H9 (cell line): Measurements from ENCODE around the gene GRHPR. TPM values are rescaled to one million over a fixed set of nuclear protein-coding genes. Genes with fewer than 3 reads are reported as not detected.

Source experiments
- DNase-seq: peaks from one replicate; pipeline ENCODE4 v3.0.0-alpha.2; 2017
- H2AFZ ChIP-seq: one replicate; pipeline ENCODE4 v1.6.1; 2013; ENCODE audit warnings: mild to moderate bottlenecking, low read length, control low read depth, moderate library complexity
- H2AK5ac ChIP-seq: 2 replicates; pipeline ENCODE4 v1.6.1; 2013; ENCODE audit warnings: low read length, control low read depth, mixed read lengths; ENCODE audit not compliant: insufficient read length
- H2BK120ac ChIP-seq: one replicate; pipeline ENCODE4 v1.6.1; 2013; ENCODE audit warnings: low read depth, mild to moderate bottlenecking, low read length, control low read depth, inconsistent platforms; ENCODE audit not compliant: poor library complexity, severe bottlenecking
- H2BK12ac ChIP-seq: 2 replicates; pipeline ENCODE4 v1.6.1; 2013; ENCODE audit warnings: low read length, control low read depth, mixed read lengths, low read depth; ENCODE audit not compliant: insufficient read length
- H2BK15ac ChIP-seq: 2 replicates; pipeline ENCODE4 v1.6.1; 2013; ENCODE audit warnings: low read depth, low read length, control low read depth
- H2BK20ac ChIP-seq: one replicate; pipeline ENCODE4 v1.6.1; 2013; ENCODE audit warnings: low read depth, mild to moderate bottlenecking, low read length, control low read depth, inconsistent platforms; ENCODE audit not compliant: poor library complexity, severe bottlenecking
- H2BK5ac ChIP-seq: 2 replicates; pipeline ENCODE4 v1.6.1; 2013; ENCODE audit warnings: low read length, control low read depth, mixed read lengths; ENCODE audit not compliant: insufficient read length
- H3K14ac ChIP-seq: 2 replicates; pipeline ENCODE4 v1.6.1; 2013; ENCODE audit warnings: low read length, control low read depth; ENCODE audit not compliant: insufficient read depth
- H3K18ac ChIP-seq: 2 replicates; pipeline ENCODE4 v1.6.1; 2013; ENCODE audit warnings: low read depth, mild to moderate bottlenecking, mixed read lengths, low read length, control low read depth; ENCODE audit not compliant: insufficient read length
- H3K23ac ChIP-seq: 2 replicates; pipeline ENCODE4 v1.6.1; 2013; ENCODE audit warnings: low read length, control low read depth, mixed read lengths, low read depth; ENCODE audit not compliant: insufficient read length
- H3K23me2 ChIP-seq: 2 replicates; pipeline ENCODE4 v1.6.1; 2013; ENCODE audit warnings: low read depth, mild to moderate bottlenecking, mixed read lengths, low read length, control low read depth; ENCODE audit not compliant: insufficient read length, poor library complexity, severe bottlenecking
- H3K27ac ChIP-seq: 2 replicates; pipeline ENCODE4 v1.5.1; 2013; ENCODE audit warnings: low read length, control low read depth, mixed read lengths, low read depth; ENCODE audit not compliant: insufficient read length
- H3K27me3 ChIP-seq: 2 replicates; pipeline ENCODE4 v1.6.1; 2013; ENCODE audit warnings: low read length, control low read depth, inconsistent platforms; ENCODE audit not compliant: insufficient read depth
- H3K4ac ChIP-seq: 2 replicates; pipeline ENCODE4 v1.6.1; 2013; ENCODE audit warnings: low read depth, mild to moderate bottlenecking, control low read depth, inconsistent platforms, low read length, moderate library complexity
- H3K4me1 ChIP-seq: 2 replicates; pipeline ENCODE4 v1.6.1; 2013; ENCODE audit warnings: low read length, control low read depth, inconsistent platforms; ENCODE audit not compliant: insufficient read depth
- H3K4me2 ChIP-seq: 2 replicates; pipeline ENCODE4 v1.6.1; 2013; ENCODE audit warnings: low read length, control low read depth, mixed read lengths; ENCODE audit not compliant: insufficient read length, insufficient read depth
- H3K56ac ChIP-seq: 2 replicates; pipeline ENCODE4 v1.6.1; 2013; ENCODE audit warnings: low read depth, mild to moderate bottlenecking, mixed read lengths, low read length, control low read depth; ENCODE audit not compliant: insufficient read length
- H3K79me1 ChIP-seq: 2 replicates; pipeline ENCODE4 v1.6.1; 2013; ENCODE audit warnings: low read depth, mild to moderate bottlenecking, moderate library complexity, low read length, control low read depth, inconsistent platforms; ENCODE audit not compliant: insufficient read depth, poor library complexity, severe bottlenecking
- H3K79me2 ChIP-seq: 2 replicates; pipeline ENCODE4 v1.6.1; 2013; ENCODE audit warnings: low read length, control low read depth, inconsistent platforms; ENCODE audit not compliant: insufficient read depth
- H3K9ac ChIP-seq: 2 replicates; pipeline ENCODE4 v1.6.1; 2013; ENCODE audit warnings: low read length, control low read depth, mixed read lengths; ENCODE audit not compliant: insufficient read length; ENCODE audit errors: extremely low read depth
- H3K9me3 ChIP-seq: one replicate; pipeline ENCODE4 v1.6.1; 2013; ENCODE audit warnings: low read depth, low read length, inconsistent platforms; ENCODE audit not compliant: control insufficient read depth
- H3T11ph ChIP-seq: one replicate; pipeline ENCODE4 v1.6.1; 2013; ENCODE audit warnings: mild to moderate bottlenecking, low read length, control low read depth, inconsistent platforms
- H4K20me1 ChIP-seq: one replicate; pipeline ENCODE4 v1.6.1; 2013; ENCODE audit not compliant: control insufficient read depth, insufficient read length, insufficient read depth
- H4K5ac ChIP-seq: 2 replicates; pipeline ENCODE4 v1.6.1; 2013; ENCODE audit warnings: low read depth, mild to moderate bottlenecking, mixed read lengths, low read length, control low read depth; ENCODE audit not compliant: insufficient read length
- H4K8ac ChIP-seq: replicated peaks from 2 replicates; pipeline ENCODE4 v1.6.1; 2013; ENCODE audit warnings: low read length, control low read depth, mixed read lengths, low read depth; ENCODE audit not compliant: insufficient read length
- H4K91ac ChIP-seq: 2 replicates; pipeline ENCODE4 v1.6.1; 2013; ENCODE audit warnings: low read depth, mild to moderate bottlenecking, moderate library complexity, mixed read lengths, low read length, control low read depth; ENCODE audit not compliant: insufficient read length
- H3K27ac Mint-ChIP-seq, 3 experiments: 2 replicates in 2 of 3; 3 replicates in 1 of 3; pipeline ENCODE4 v1.8.0; 2020 to 2021; ENCODE audit warnings: mixed read lengths in 3 of 3, mild to moderate bottlenecking in 1 of 3, moderate library complexity in 1 of 3
- H3K27me3 Mint-ChIP-seq: 2 replicates; pipeline ENCODE4 v1.8.0; 2021; ENCODE audit warnings: low read depth, mild to moderate bottlenecking, moderate library complexity, mixed read lengths
- H3K36me3 Mint-ChIP-seq, 3 experiments: 2 replicates in 2 of 3; 3 replicates in 1 of 3; pipeline ENCODE4 v1.8.0; 2020 to 2021; ENCODE audit warnings: low read depth in 3 of 3, mixed read lengths in 3 of 3; ENCODE audit not compliant: insufficient read depth in 1 of 3
- H3K4me1 Mint-ChIP-seq, 2 experiments: 2 replicates each; pipeline ENCODE4 v1.8.0; 2020; ENCODE audit warnings: mixed read lengths in 2 of 2
- H3K4me3 Mint-ChIP-seq, 2 experiments: 2 replicates in 1 of 2; 3 replicates in 1 of 2; pipeline ENCODE4 v1.8.0; 2020 to 2021; ENCODE audit warnings: mild to moderate bottlenecking in 2 of 2, mixed read lengths in 2 of 2, moderate library complexity in 1 of 2
- H3K9me3 Mint-ChIP-seq, 2 experiments: 2 replicates in 1 of 2; 3 replicates in 1 of 2; pipeline ENCODE4 v1.8.0; 2020; ENCODE audit warnings: mild to moderate bottlenecking in 2 of 2, mixed read lengths in 2 of 2, moderate library complexity in 1 of 2
- CTCF ChIP-seq: fragments of 200-600 bp; sonication (generic); conservative IDR thresholded peaks from 3 replicates; pipeline ENCODE4 v1.8.0; 2021; ENCODE audit warnings: antibody characterized with exemption, mild to moderate bottlenecking
- WGBS: extraction: QIAGEN DNeasy Blood & Tissue Kit; methylation state at CpG from one replicate; pipeline ENCODE4 v1.1.7; 2013; ENCODE audit warnings: missing lambda C conversion rate, low lambda C conversion rate, mixed read lengths; ENCODE audit not compliant: insufficient read length; ENCODE audit errors: extremely low coverage; 5-methylcytosine and 5-hydroxymethylcytosine counted together
- total RNA-seq: library from RNA; stranded (reverse); gene quantifications from 2 replicates; pipeline ENCODE4 v1.2.1, GENCODE V29; 2021

GRHPR gene
- total RNA-seq, 1 experiment from 2014 or later: 97.9 TPM

GRCh38 chr9:37429441-37430285 lies 7.2 kb downstream of the GRHPR start:
- no CpG with 5 or more reads among the region's 17 CpGs for WGBS
- Histone ChIP-seq H4K8ac (no peak overlapping the region), H2BK20ac (no peak overlapping the region), H2BK5ac (no peak overlapping the region), H3K27ac (no peak overlapping the region), H2AFZ (no peak overlapping the region), H3K79me1 (peaks cover 4% of the 10 kb centered on the region), H3K9me3 (no peaks in the 10 kb centered on the region), H3K23me2 (no peaks in the 10 kb centered on the region), H4K5ac (no peak overlapping the region), H2AK5ac (no peak overlapping the region), H3T11ph (no peak overlapping the region), H3K4me2 (no peak overlapping the region), H2BK15ac (no peak overlapping the region), H3K4ac (no peak overlapping the region), H3K18ac (no peak overlapping the region), H2BK120ac (no peak overlapping the region), H3K23ac (no peak overlapping the region), H3K56ac (no peak overlapping the region), H4K20me1 (no peaks in the 10 kb centered on the region), H3K14ac (no peak overlapping the region), H2BK12ac (no peak overlapping the region), H3K9ac (no peak overlapping the region), H3K27me3 (no peaks in the 10 kb centered on the region), H3K4me1 (peaks cover 2% of the 10 kb centered on the region; the same call in 1 of the 2 replicates), H4K91ac (no peak overlapping the region), H3K79me2 (no peaks in the 10 kb centered on the region; the same call in 1 of the 2 replicates)
- H3K27ac Mint-ChIP-seq: peak overlapping the region in 2 of 3 experiments; percentile 44 to 61; a peak in 3 of 7 replicates
- H3K4me1 Mint-ChIP-seq: peaks cover 26 to 32% of the 10 kb centered on the region in 2 experiments
- no peak for TF ChIP-seq CTCF
- peaks cover 37 to 75% (median 55%) of the 10 kb centered on the region in 3 experiments for H3K36me3 Mint-ChIP-seq
- no peaks in the 10 kb centered on the region for H3K9me3 Mint-ChIP-seq
- peaks cover 1% of the 10 kb centered on the region; the same call in 1 of the 2 replicates for H3K27me3 Mint-ChIP-seq
- no peak overlapping the region for H3K4me3 Mint-ChIP-seq
- no peak for DNase-seq
